Stimulated activated CD8-positive, alpha-beta memory T cell treated with anti-CD3 and anti-CD28 coated beads, Interleukin-2, amount 100 ng/mL, for 1 hour (primary cell): ENCODE results near the gene COG3.

Source experiments
- DNase-seq, 2 donors: peaks; one replicate each; pipeline ENCODE4 v3.0.0-alpha.2; 2020; ENCODE audit warnings: low read depth in 2 of 2

Gene COG3

GRCh38 chr13:45446181-45446580 is 18.6 kb upstream of the COG3 start:
- no peak for DNase-seq

GRCh38 chr13:45447050-45447661 is 17.6 kb upstream of the COG3 start:
- no peak for DNase-seq

GRCh38 chr13:45448965-45449559 is 15.7 kb upstream of the COG3 start:
- DNase-seq = no peak

- no peak for DNase-seq
Measured at GRCh38 chr13:45451282-45451681, 13.5 kb upstream of the COG3 start.

GRCh38 chr13:45454204-45454603 is 10.5 kb upstream of the COG3 start:
- DNase-seq = no peak

- no peak for DNase-seq
Measured at GRCh38 chr13:45456196-45456972, 8.4 kb upstream of the COG3 start.

GRCh38 chr13:45464141-45464686 is 525 bp upstream of the COG3 start:
- DNase-seq = no peak

- DNase-seq = no peak
Measured at GRCh38 chr13:45466359-45466758, 1.6 kb downstream of the COG3 start.

- no peak for DNase-seq
Measured at GRCh38 chr13:45468635-45469034, 3.9 kb downstream of the COG3 start.

- no peak for DNase-seq
Measured at GRCh38 chr13:45472171-45472705, 7.5 kb downstream of the COG3 start.

- DNase-seq = no peak
Measured at GRCh38 chr13:45473627-45474026, 8.9 kb downstream of the COG3 start.

GRCh38 chr13:45474584-45475454 is 10.1 kb downstream of the COG3 start:
- DNase-seq = no peak

GRCh38 chr13:45479661-45480060 is 14.9 kb downstream of the COG3 start:
- DNase-seq = no peak

- no peak for DNase-seq
Measured at GRCh38 chr13:45481688-45482087, 16.9 kb downstream of the COG3 start.

GRCh38 chr13:45482571-45483173 is 17.9 kb downstream of the COG3 start:
- no peak for DNase-seq

GRCh38 chr13:45487604-45488003 is 22.9 kb downstream of the COG3 start:
- DNase-seq = no peak

- DNase-seq = no peak
Measured at GRCh38 chr13:45490068-45490467, 25.3 kb downstream of the COG3 start.

- DNase-seq = no peak
Measured at GRCh38 chr13:45492538-45492937, 27.8 kb downstream of the COG3 start.

GRCh38 chr13:45496942-45497341 is 32.2 kb downstream of the COG3 start:
- no peak for DNase-seq

- DNase-seq = no peak
Measured at GRCh38 chr13:45500492-45501174, 35.9 kb downstream of the COG3 start.

- DNase-seq = no peak
Measured at GRCh38 chr13:45501175-45501526, 36.4 kb downstream of the COG3 start.
